Stimulated activated naive CD4-positive, alpha-beta T cell (primary cell): ENCODE data around the gene SIN3A.

Experiments used
- DNase-seq, 6 experiments: peaks; one replicate each; lab custom pipeline; 2025; lab: John Stamatoyannopoulos, UW

The SIN3A gene

GRCh38 chr15:75380773-75381172 is 70.7 kb downstream of the SIN3A start:
- DNase-seq: no peak

DNA sequence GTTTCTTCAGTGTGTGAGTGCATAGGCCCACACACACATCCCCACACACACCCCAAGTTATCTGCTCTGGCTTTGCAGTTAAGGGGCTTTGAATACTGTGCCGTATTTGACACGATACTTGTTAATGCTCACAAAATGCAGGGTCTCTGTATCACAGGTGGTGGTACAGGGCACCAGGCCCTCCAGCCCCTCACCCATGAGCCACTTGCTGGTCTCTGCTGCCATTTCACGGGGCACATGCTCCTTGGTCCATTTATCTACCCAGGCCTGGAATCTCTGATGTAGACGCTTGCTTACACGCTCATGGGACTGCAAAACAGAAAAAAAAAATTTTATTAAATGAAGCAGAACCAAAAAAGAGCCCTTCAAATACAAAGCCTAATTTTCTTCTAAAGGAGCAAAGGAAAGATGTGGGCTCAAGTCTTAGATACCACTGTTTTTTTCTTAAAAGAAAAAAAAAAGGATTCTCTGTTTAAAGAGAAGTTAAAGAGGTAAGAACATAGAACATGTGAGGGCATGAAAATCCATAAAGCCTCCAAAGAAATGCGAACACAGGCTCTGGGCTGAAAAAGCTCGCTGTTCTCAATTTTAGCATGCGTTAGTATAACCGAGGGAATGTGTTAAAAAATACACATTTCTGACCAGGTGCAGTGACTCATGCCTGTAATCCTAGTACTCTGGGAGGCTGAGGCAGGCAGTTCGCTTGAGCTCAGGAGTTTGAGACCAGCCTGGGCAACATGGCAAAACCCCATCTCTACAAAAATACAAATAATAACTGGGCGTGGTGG is 79.4 kb downstream of the SIN3A start:
- no peak for DNase-seq

- DNase-seq: no peak
These were observed 80.0 kb downstream of the SIN3A start for GRCh38 chr15:75371486-75371885.

GRCh38 chr15:75369897-75370581 is 81.5 kb downstream of the SIN3A start:
- DNase-seq: no peak

DNA sequence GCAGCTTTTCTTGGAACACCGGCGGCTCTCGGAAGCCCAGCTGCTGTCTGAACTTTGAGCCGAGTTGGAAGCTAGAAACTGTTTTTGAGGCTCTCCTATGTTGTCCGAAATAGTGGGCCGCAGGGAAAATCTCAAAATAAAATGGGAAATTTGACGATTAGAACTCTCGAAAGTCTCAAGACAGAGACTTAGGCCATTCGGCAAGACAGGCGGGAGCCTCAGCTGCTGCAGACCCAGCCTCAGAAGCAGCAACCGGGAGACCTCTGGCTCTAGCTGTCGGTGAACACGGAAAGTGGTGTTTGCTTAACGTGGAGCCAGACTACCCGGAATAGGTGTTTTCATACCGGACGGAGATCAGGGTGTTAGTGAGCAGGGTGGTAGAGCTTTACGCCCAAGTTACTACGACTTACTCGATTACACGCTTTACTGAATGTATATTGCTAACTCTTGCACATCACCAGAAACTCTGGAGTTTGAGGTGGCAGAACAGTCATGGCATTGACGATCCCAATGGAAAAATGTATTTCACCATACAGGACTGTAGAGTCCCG is 82.7 kb downstream of the SIN3A start:
- peak in 1 of 6 experiments; percentile 41 for DNase-seq

DNA sequence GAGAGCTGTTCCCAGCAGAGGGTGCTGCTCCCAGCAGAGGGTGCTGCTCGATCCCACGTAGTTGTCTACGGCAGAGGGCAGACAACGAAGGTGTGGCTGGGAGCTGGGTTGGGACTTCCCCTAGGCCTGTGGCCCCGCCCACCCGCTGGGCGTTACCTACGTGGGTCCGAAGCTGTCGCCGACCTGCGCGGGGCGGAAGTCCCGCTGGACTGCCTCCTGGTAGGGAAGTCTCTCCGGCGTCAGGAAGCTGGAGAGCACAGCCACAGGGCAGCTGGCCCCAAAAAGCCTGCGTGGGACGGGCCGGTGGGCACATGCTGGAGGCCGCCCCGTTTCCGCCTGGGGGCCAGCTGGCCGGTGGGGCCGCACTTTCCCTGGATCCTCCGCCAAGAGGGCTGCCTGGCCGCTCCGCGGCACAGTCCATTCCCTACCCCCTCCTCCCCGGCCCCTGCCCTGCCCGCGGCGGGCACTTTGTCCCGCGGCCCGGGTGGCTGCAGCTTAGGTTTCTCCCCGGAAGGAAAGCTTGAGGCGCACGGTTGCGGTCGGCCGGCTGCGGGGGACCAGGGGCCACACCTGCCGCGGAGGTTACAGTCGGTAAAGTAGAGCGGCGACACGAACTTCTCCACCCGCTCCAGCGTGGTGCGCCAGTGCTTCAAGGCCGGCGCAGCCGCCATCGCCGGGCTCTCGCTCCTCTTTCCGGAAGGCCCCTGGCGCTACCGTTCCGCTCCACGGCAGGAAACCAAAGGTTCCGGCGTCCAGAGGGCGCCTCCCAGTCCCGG is 83.4 kb downstream of the SIN3A start, which contains the start of gene MAN2C1:
Gene MAN2C1 (minus strand): TSS at position 695 of the 776 bp plus-strand sequence. CDS start 24 bp downstream, at position 671.
- DNase-seq: peak; percentile 75 to 91 (median 85)

DNA sequence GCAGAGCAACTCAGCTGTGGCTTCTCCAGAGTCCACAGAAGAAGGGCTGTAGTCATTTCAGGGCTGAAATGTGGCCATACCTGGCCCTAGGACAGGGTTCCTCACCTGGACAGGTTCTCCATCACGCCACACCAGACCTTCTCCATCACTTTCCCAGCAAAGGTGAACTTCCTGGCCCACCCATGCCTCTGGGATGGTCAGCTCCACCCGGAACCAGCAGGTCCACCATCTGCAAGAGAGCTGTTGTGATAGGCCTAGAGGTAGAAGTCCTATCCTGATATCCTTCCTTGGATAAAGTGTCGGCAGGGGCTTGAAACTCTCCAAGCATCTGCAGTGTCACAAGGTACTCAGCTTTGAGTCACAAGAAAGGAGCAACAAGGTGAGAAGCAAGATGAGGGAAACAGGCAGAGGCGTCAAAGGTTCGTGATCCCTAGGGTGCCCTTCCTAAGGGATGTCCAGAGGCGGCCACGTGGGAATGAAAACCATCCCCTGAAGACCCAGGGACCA is 84.0 kb downstream of the SIN3A start:
- no peak for DNase-seq

- DNase-seq: no peak
These were observed 84.5 kb downstream of the SIN3A start for GRCh38 chr15:75367006-75367405.

GRCh38 chr15:75366163-75366562 is 85.3 kb downstream of the SIN3A start:
- no peak for DNase-seq

- DNase-seq: no peak
These were observed 86.6 kb downstream of the SIN3A start for GRCh38 chr15:75364881-75365280.

- no peak for DNase-seq
These were observed 87.7 kb downstream of the SIN3A start for GRCh38 chr15:75363786-75364185.

DNA sequence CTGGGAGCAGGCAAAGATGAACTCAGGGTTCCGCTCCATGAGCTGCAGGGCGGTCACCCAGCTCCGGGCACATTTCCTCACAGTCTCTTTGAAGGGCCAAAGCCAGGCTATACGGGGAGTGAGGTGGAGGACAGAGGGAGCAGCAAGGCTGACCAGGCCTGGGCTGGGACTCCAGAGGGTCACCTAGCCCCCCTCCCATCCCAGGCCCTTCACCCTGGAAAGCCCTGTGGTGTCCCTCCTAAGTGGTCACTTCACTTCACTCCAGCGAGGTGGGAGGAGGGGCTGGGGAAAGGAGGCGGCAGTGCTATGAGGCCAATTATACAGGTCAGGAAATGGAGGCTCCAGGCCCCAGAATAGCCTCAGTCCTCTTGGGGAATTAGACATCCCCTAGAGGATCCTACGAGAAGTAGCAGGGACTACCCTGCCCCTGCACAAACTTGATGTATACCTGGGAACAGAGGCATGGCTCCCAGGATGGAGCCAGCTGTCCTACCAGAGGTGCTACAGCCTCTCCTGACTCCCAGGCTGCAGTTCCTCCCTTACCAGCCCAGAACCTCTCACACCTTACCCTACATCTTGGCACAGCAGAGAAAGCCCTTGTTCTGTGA is 88.7 kb downstream of the SIN3A start:
- no peak for DNase-seq

DNA sequence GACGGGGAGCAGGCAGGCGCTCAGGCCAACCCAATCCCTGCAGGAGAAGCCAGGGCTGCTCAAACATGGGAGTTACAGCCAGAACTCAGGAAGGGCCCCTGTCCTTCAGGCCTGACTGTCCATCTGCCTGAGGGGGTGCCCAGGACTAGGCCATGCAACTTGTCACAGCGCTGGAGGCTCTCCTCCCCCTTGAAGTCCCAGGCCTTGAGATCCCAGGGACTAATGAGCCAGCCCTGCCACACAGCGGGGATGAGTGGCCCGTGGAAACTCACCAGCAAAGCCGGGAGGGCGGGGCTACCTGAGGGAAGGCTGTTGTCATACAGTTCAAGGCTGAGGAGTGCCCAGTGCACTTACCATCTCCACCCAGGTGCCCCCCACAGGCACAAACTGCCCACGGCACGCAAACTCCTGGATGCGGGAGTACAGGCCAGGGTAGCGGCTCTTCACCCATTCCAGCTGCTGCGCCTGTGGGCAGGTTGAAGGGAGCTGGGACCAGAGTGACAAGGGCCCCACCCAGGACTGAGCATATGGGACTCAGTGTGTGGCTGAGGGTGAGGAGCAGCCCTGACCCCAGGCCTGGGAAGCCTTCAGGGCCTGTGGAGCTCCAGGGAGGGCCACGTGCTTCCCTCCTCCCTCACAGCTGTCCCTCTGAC is 89.4 kb downstream of the SIN3A start:
- no peak for DNase-seq

DNA sequence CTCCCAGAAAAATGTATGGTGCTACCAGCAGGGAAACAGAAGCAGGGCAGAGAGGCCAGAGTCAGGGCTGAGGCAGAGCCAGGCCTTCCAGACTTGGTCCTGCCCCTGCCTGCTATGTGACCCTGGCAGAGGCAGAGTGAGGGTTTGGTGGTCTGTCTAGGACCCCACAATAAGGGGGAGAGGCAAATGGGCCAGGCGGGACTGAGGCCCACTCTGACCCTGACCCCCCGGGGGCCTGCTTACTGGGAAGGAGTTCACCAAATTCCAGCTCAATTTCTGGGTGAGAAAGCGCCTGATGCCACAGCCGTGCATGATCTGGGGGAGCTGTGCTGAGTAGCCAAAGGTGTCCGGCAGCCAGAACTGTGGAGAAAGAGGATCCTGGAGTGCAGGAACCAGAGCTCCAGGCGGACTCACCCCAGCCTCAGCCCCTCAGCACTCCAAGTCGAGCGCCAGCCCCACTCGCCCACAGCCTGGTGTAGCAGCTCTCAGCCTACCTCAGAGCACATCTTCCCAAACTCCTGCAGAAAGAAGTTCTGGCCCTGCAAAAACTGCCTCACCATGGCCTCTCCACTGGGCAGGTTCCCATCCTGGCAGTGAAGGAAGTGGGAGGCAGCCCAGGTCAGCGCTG is 90.0 kb downstream of the SIN3A start:
- no peak for DNase-seq

DNA sequence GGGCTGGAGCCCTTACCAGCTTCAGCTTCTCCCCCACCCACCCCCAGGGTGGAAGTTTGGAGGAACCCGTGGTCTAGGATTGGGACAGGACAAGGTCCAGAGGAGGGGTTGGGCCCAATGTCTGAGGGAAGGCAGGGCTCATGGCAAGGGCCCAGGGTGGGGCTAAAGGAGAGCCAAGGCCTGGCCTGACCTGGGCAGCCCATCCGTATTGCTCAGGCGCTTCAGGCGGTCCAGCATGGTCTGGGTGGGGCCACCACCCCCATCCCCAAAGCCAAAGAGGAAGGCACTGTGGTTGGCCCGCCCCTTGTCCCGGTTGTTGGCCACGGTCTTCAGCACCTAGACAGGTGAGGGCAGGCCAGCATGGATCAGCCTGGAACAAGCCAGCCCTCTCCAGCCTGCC is 90.6 kb downstream of the SIN3A start:
- no peak for DNase-seq

GRCh38 chr15:75360391-75360790 is 91.1 kb downstream of the SIN3A start:
- DNase-seq: no peak

DNA sequence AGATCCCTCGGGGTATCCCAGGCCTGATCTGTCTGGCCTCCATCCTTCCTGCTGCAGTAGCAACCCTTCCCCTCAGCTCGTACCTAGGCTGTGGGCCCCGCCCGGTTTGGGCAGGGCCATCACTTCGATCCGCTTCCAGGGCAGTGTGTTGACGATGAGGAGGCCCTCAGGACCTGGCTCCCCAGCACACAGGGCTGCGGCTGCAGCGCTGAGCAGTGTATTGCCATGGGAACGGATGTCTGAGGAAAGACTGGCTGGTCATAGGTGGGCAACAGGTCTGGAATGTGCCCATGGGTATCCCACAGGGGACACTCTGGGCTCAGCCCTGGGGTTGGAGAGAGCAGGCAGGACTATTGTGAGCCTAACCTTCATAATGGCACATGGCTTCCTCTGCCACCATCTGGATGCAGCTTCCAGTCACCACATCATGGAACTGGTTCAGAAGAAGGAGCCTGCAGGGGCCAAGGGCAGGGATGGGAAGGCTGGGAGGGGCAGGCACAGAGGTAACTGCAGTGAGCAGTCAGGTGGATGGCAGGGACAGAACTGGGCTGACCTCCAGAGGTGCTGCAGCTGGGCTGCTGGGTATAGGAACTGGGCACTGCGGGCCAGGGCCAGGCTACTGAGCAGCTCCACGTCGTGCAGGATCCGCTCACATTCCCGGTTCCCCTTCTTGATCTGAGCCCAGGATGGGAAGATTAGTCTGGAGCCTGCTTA is 91.8 kb downstream of the SIN3A start:
- no peak for DNase-seq

GRCh38 chr15:75358771-75359536 is 92.5 kb downstream of the SIN3A start:
- DNase-seq: no peak

GRCh38 chr15:75357976-75358673 is 93.4 kb downstream of the SIN3A start:
- no peak for DNase-seq
